ENCODE data around the gene MAU2. TPM values are rescaled to one million over a fixed set of nuclear protein-coding genes. Genes with fewer than 3 reads are reported as not detected.

The MAU2 gene
- total and polyA plus RNA-seq, 2 of the 8 experiments (the other 6 are each of a cell fraction or from before 2014, with no cell fraction given), result 32.0 to 40.8 TPM

DNA sequence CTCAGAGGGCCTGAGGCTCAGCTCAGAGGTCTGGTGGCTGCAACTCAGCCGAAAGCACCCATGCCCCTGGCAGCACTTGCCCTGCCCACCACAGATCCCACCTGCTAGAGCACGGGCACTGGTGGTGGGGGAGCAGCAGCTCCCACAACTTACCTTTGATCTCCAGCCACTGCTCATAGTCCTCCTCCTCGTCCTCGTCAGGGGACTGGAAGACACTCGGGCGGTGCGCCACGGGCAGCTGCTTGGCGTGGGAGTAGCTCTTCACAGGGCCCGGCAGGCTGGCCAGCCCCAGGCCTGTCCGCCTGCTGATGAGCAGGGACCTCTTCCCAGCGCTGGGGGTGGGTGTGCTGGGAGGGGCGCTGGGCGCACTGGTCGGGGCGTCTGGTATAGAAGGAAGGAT is 14.9 kb upstream of the MAU2 start:
- Histone ChIP-seq H3K4me2 (ENCODE audit: insufficient read depth in 1 of 2, low read depth in 2 of 2, low read length in 2 of 2) (no peak overlapping the region), H3K79me1 (ENCODE audit: low read depth, low read length) (no peaks in the 10 kb centered on the region), H4K5ac (ENCODE audit: insufficient read length, low read depth, low read length) (no peak overlapping the region), H3K27me3 (replicated peaks in 1 of 4; ENCODE audit: control insufficient read depth in 3 of 4, extremely low read depth in 1 of 4, insufficient read depth in 3 of 4, low read length in 3 of 4) (no peaks in the 10 kb centered on the region), H3K79me2 (ENCODE audit: control insufficient read depth in 1 of 2, insufficient read depth in 2 of 2, low read length in 2 of 2) (no peaks in the 10 kb centered on the region), H3K9ac (replicated peaks in 1 of 4; ENCODE audit: extremely low read depth in 1 of 4, low read depth in 3 of 4, low read length in 3 of 4) (no peak overlapping the region), H3K23me2 (ENCODE audit: low read depth, low read length) (no peaks in the 10 kb centered on the region), H2BK20ac (ENCODE audit: low read length) (no peak overlapping the region), H3K23ac (ENCODE audit: insufficient read length) (no peak overlapping the region), H4K91ac (replicated peaks; ENCODE audit: insufficient read length, low read length) (no peak overlapping the region), H2AK5ac (ENCODE audit: low read depth, low read length) (no peak overlapping the region), H2BK120ac (replicated peaks; ENCODE audit: low read depth, low read length) (no peak overlapping the region), H4K8ac (ENCODE audit: extremely low read depth, insufficient read depth, low read length) (peak overlapping the region; percentile 35; the same call in 1 of the 2 replicates), H3K14ac (ENCODE audit: insufficient read length) (no peak overlapping the region), H3K36me3 (ENCODE audit: control insufficient read depth in 2 of 4, insufficient read depth in 4 of 4, low read length in 3 of 4) (peaks cover 21 to 60% (median 51%) of the 10 kb centered on the region in 4 experiments), H2BK5ac (ENCODE audit: low read depth, low read length) (no peak overlapping the region), H3K9me3 (ENCODE audit: insufficient read depth in 2 of 2, low read depth in 1 of 2, low read length in 1 of 2) (no peaks in the 10 kb centered on the region), H2AFZ (ENCODE audit: low read length) (no peak overlapping the region), H4K20me1 (replicated peaks in 1 of 2; ENCODE audit: control insufficient read depth in 1 of 2, insufficient read depth in 2 of 2, low read length in 2 of 2) (peaks cover 2 to 23% of the 10 kb centered on the region in 2 experiments), H3K4me3 (ENCODE audit: extremely low read depth in 1 of 4, insufficient read depth in 2 of 4, low read depth in 3 of 4, low read length in 4 of 4) (no peak overlapping the region), H2BK12ac (ENCODE audit: low read depth, low read length) (no peak overlapping the region), H2BK15ac (ENCODE audit: low read length) (no peak overlapping the region), H3K4me1 (replicated peaks in 1 of 4; ENCODE audit: control insufficient read depth in 3 of 4, insufficient read depth in 4 of 4, low read length in 3 of 4) (no peaks in the 10 kb centered on the region), H3K4ac (replicated peaks; ENCODE audit: insufficient read length, low read depth, low read length) (no peak overlapping the region), H3K18ac (ENCODE audit: extremely low read depth, low read length) (no peak overlapping the region), H3K27ac (ENCODE audit: low read depth, low read length) (no peak overlapping the region), H3K56ac (replicated peaks; ENCODE audit: insufficient read length, low read depth, low read length) (no peak overlapping the region)
- DNase-seq (ENCODE audit: low read depth in 1 of 2, low spot score in 2 of 2) (no peak), FAIRE-seq (no peak)
- POLR2A ChIA-PET (ENCODE audit: partially characterized antibody), result interaction anchor here (0.9 to 3.0 kb wide), 3 partner anchors 11 to 32 kb away, joined by 3 to 11 read pairs (median 5); partner anchors contain the start of gene TM6SF2
- 98% methylated on average over 12 of the region's 16 CpGs; no CpG with 5 or more reads in 1 of the 2 experiments for WGBS, 2 experiments (ENCODE audit: extremely low coverage in 1 of 2, insufficient coverage in 1 of 2, insufficient read length in 1 of 2, insufficient replicate concordance in 2 of 2, low coverage in 1 of 2, low lambda C conversion rate in 2 of 2, missing lambda C conversion rate in 1 of 2)
- CTCF ChIA-PET (ENCODE audit: partially characterized antibody), result interaction anchor here (0.8 to 2.8 kb wide), 6 partner anchors 9 to 36 kb away, joined by 3 to 12 read pairs (median 8); no protein-coding TSS in a partner anchor
- TF ChIP-seq GABPA (IDR thresholded peaks at IDR 0.05; ENCODE audit: borderline replicate concordance, insufficient read depth, low read length) (no peak), SIN3A (conservative IDR thresholded peaks at IDR 0.05 in 1 of 2, IDR thresholded peaks at IDR 0.05 in 1 of 2; ENCODE audit: low read depth in 1 of 2, low read length in 2 of 2) (no peak), POLR2AphosphoS5 (IDR thresholded peaks at IDR 0.05; ENCODE audit: low read depth, low read length) (no peak), POU5F1 (IDR thresholded peaks at IDR 0.05; ENCODE audit: low read depth, low read length) (no peak), ASH2L (IDR thresholded peaks at IDR 0.05; ENCODE audit: low read length) (no peak), RNF2 (IDR thresholded peaks at IDR 0.05; ENCODE audit: borderline replicate concordance, low read depth, low read length, missing control alignments, poor library complexity, severe bottlenecking) (no peak), NRF1 (IDR thresholded peaks at IDR 0.05; ENCODE audit: low read depth, low read length) (no peak), CBX8 (IDR thresholded peaks at IDR 0.05; ENCODE audit: borderline replicate concordance, low read depth, low read length) (no peak), CEBPB (IDR thresholded peaks at IDR 0.05; ENCODE audit: low read depth, low read length) (no peak), SIRT6 (IDR thresholded peaks at IDR 0.05; ENCODE audit: low read length) (no peak)
- TF ChIP-seq, protein P1, sequence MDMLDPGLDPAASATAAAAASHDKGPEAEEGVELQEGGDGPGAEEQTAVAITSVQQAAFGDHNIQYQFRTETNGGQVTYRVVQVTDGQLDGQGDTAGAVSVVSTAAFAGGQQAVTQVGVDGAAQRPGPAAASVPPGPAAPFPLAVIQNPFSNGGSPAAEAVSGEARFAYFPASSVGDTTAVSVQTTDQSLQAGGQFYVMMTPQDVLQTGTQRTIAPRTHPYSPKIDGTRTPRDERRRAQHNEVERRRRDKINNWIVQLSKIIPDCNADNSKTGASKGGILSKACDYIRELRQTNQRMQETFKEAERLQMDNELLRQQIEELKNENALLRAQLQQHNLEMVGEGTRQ (IDR thresholded peaks at IDR 0.05; ENCODE audit: low read length), result no peak
- TF ChIP-seq, protein P2, sequence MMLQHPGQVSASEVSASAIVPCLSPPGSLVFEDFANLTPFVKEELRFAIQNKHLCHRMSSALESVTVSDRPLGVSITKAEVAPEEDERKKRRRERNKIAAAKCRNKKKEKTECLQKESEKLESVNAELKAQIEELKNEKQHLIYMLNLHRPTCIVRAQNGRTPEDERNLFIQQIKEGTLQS (IDR thresholded peaks at IDR 0.05; ENCODE audit: insufficient read depth, low read depth, low read length), result no peak
